HFFc6 (cell line): Measurements from ENCODE around the gene RALGPS1. TPM values are rescaled to one million over a fixed set of nuclear protein-coding genes. Genes with fewer than 3 reads are reported as not detected.

Source experiments
- DNase-seq: peaks from one replicate; pipeline ENCODE4 v3.0.0-alpha.2; 2018
- H3K27ac Mint-ChIP-seq: 2 replicates; pipeline ENCODE4 v1.8.0; 2020; ENCODE audit warnings: mild to moderate bottlenecking, mixed read lengths
- H3K27me3 Mint-ChIP-seq: 2 replicates; pipeline ENCODE4 v1.8.0; 2021; ENCODE audit warnings: mild to moderate bottlenecking, moderate library complexity, mixed read lengths; ENCODE audit not compliant: insufficient read depth
- H3K36me3 Mint-ChIP-seq: 2 replicates; pipeline ENCODE4 v1.8.0; 2021; ENCODE audit warnings: low read depth, mixed read lengths
- H3K4me1 Mint-ChIP-seq: 2 replicates; pipeline ENCODE4 v1.8.0; 2020; ENCODE audit warnings: low read depth, mixed read lengths
- H3K4me3 Mint-ChIP-seq: 2 replicates; pipeline ENCODE4 v1.8.0; 2020; ENCODE audit warnings: mild to moderate bottlenecking, moderate library complexity, mixed read lengths
- H3K9me3 Mint-ChIP-seq: 2 replicates; pipeline ENCODE4 v1.8.0; 2020; ENCODE audit warnings: mild to moderate bottlenecking, mixed read lengths
- CTCF ChIP-seq: fragments of 200-600 bp; sonication (generic); IDR thresholded peaks from 2 replicates; pipeline ENCODE4 v1.5.0; 2021; ENCODE audit warnings: antibody characterized with exemption, mild to moderate bottlenecking
- total RNA-seq, 6 experiments: library from RNA; stranded (reverse); fragmentation: NEBNext Ultra II Directional; extraction: Animal tissue kit (Norgen Biotek cat#: 25700); gene quantifications; 2 replicates in 1 of 6; 3 replicates in 5 of 6; pipeline ENCODE4 v1.2.3, GENCODE V29; 2021

The RALGPS1 gene
- total RNA-seq, 6 experiments from 2014 or later = 0.68 to 1.6 (median 1.1) TPM

- no peak for DNase-seq
- Mint-ChIP-seq H3K27ac (no peak overlapping the region), H3K4me1 (peaks cover 62% of the 10 kb centered on the region), H3K36me3 (no peaks in the 10 kb centered on the region), H3K4me3 (no peak overlapping the region), H3K9me3 (no peaks in the 10 kb centered on the region), H3K27me3 (no peaks in the 10 kb centered on the region; the same call in 1 of the 2 replicates)
- no peak for TF ChIP-seq CTCF
Observed at GRCh38 chr9:127124792-127125191, 210.2 kb downstream of the RALGPS1 start.

DNA sequence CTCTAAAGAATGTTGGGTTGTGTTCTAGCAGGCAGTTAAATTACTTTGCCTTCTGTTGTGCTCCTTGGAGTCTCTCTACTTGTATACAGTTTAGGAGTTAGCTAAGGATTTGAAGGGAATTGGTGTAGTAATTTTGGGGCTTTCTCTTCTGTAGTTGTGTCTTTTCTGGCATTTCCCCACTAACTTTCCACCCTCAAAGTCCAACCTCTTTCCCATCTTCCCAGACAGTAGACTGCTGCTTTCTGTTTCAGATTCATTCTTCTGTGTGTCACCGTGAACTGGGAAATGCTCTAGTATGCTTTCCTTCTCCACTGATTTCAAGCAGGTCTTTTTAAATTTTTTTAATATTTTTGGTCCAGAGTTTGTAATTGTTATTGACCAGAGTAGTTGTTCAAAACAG lies 212.4 kb downstream of the RALGPS1 start:
- Mint-ChIP-seq H3K4me3 (peak overlapping the region; percentile 54), H3K36me3 (no peaks in the 10 kb centered on the region), H3K4me1 (peaks cover 74% of the 10 kb centered on the region), H3K27ac (peak overlapping the region; percentile 29), H3K27me3 (no peaks in the 10 kb centered on the region; the same call in 1 of the 2 replicates), H3K9me3 (no peaks in the 10 kb centered on the region)
- no peak for DNase-seq
- no peak for TF ChIP-seq CTCF

GRCh38 chr9:127128341-127129072 lies 213.9 kb downstream of the RALGPS1 start:
- H3K4me1 Mint-ChIP-seq = peaks cover 79% of the 10 kb centered on the region
- H3K9me3 Mint-ChIP-seq = no peaks in the 10 kb centered on the region
- no peak for DNase-seq
- H3K27me3 Mint-ChIP-seq = no peaks in the 10 kb centered on the region; the same call in 1 of the 2 replicates
- no peak overlapping the region for H3K4me3 Mint-ChIP-seq
- no peaks in the 10 kb centered on the region for H3K36me3 Mint-ChIP-seq
- no peak overlapping the region for H3K27ac Mint-ChIP-seq
- TF ChIP-seq CTCF = no peak

DNA sequence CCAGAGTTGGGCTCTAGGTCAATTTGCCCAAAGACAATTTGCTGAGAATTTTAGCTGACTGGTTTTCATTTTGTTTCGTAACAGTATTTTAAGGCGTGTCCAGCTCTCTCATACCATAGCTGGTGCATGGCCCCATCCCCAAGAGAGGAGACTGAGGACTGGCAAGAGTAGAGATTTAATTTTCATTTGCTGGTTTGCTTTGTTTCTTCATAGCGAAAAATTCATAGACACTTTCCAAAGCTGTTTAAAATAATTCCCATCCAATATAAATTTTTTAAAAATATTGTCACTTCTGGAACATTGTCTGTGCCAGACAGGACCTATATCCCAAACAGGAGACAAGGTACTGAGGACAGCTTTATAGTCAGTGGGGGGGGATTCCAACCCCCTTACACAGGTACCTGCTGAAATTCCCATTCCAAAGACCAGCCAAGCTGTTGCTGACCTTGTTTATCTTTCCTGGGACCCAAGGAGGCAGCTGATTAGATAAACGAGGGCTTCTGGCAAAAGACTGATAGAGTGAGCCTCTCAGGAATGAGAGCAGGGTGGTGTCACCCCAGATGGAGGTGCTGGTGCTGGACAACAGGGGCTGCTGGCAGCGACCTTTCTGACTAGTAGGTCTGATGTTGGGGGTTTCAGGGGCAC lies 214.6 kb downstream of the RALGPS1 start:
- no peak for DNase-seq
- H3K27ac Mint-ChIP-seq = no peak overlapping the region
- H3K27me3 Mint-ChIP-seq = no peaks in the 10 kb centered on the region
- no peak overlapping the region for H3K4me3 Mint-ChIP-seq
- H3K4me1 Mint-ChIP-seq = peaks cover 82% of the 10 kb centered on the region
- H3K36me3 Mint-ChIP-seq = no peaks in the 10 kb centered on the region
- TF ChIP-seq CTCF = no peak
- no peaks in the 10 kb centered on the region for H3K9me3 Mint-ChIP-seq

GRCh38 chr9:127129718-127130085 lies 215.1 kb downstream of the RALGPS1 start:
- Mint-ChIP-seq H3K9me3 (no peaks in the 10 kb centered on the region), H3K36me3 (no peaks in the 10 kb centered on the region), H3K4me1 (peaks cover 87% of the 10 kb centered on the region), H3K27me3 (no peaks in the 10 kb centered on the region), H3K27ac (no peak overlapping the region), H3K4me3 (no peak overlapping the region)
- DNase-seq = no peak
- no peak for TF ChIP-seq CTCF
